ENCODE data around the gene NPW. TPM values are rescaled to one million over a fixed set of nuclear protein-coding genes. Genes with fewer than 3 reads are reported as not detected.

Gene NPW
- total RNA-seq, 1 donor: not detected

GRCh38 chr16:2058420-2058819, 38.8 kb downstream of the NPW start:
- Histone ChIP-seq H4K20me1 (ENCODE audit: insufficient read depth, low read length) (peaks cover 12% of the 10 kb centered on the region), H3K9me3 (ENCODE audit: low read depth, low read length) (no peaks in the 10 kb centered on the region), H3K27me3 (ENCODE audit: insufficient read depth, low read length) (no peaks in the 10 kb centered on the region), H3K27ac (ENCODE audit: low read depth, low read length) (no peak overlapping the region), H2AFZ (ENCODE audit: low read length) (no peak overlapping the region), H3K4me2 (ENCODE audit: insufficient read depth, low read length) (no peak overlapping the region), H3K4me1 (ENCODE audit: insufficient read depth, low read length) (no peaks in the 10 kb centered on the region), H3K79me2 (ENCODE audit: insufficient read depth, low read length) (peaks cover 2% of the 10 kb centered on the region), H3K36me3 (ENCODE audit: insufficient read depth, low read length) (peaks cover 32% of the 10 kb centered on the region), H3K4me3 (ENCODE audit: insufficient read depth, low read length) (no peak overlapping the region)
- no peak for TF ChIP-seq CTCF (IDR thresholded peaks at IDR 0.05; ENCODE audit: extremely low read depth, low read depth, low read length)
- no peak for DNase-seq (ENCODE audit: insufficient read length, low spot score, missing footprints)

- H3K79me2 ChIP-seq (ENCODE audit: insufficient read depth, low read length): peaks cover 2% of the 10 kb centered on the region
- DNase-seq (ENCODE audit: insufficient read length, low spot score, missing footprints): no peak
- H3K27me3 ChIP-seq (ENCODE audit: insufficient read depth, low read length): no peaks in the 10 kb centered on the region
- H3K9me3 ChIP-seq (ENCODE audit: low read depth, low read length): no peaks in the 10 kb centered on the region
- no peaks in the 10 kb centered on the region for H3K4me1 ChIP-seq (ENCODE audit: insufficient read depth, low read length)
- H3K27ac ChIP-seq (ENCODE audit: low read depth, low read length): no peak overlapping the region
- peaks cover 11% of the 10 kb centered on the region for H4K20me1 ChIP-seq (ENCODE audit: insufficient read depth, low read length)
- no peak overlapping the region for H2AFZ ChIP-seq (ENCODE audit: low read length)
- no peak for TF ChIP-seq CTCF (IDR thresholded peaks at IDR 0.05; ENCODE audit: extremely low read depth, low read depth, low read length)
- H3K4me2 ChIP-seq (ENCODE audit: insufficient read depth, low read length): no peak overlapping the region
- H3K4me3 ChIP-seq (ENCODE audit: insufficient read depth, low read length): no peak overlapping the region
- peaks cover 30% of the 10 kb centered on the region for H3K36me3 ChIP-seq (ENCODE audit: insufficient read depth, low read length)
Observed at GRCh38 chr16:2058872-2059271, 39.3 kb downstream of the NPW start.

- Histone ChIP-seq H3K36me3 (ENCODE audit: insufficient read depth, low read length) (peaks cover 30% of the 10 kb centered on the region), H2AFZ (ENCODE audit: low read length) (no peak overlapping the region), H3K4me1 (ENCODE audit: insufficient read depth, low read length) (no peaks in the 10 kb centered on the region), H3K27ac (ENCODE audit: low read depth, low read length) (no peak overlapping the region), H3K79me2 (ENCODE audit: insufficient read depth, low read length) (peaks cover 2% of the 10 kb centered on the region), H3K27me3 (ENCODE audit: insufficient read depth, low read length) (no peaks in the 10 kb centered on the region), H3K9me3 (ENCODE audit: low read depth, low read length) (no peaks in the 10 kb centered on the region), H3K4me2 (ENCODE audit: insufficient read depth, low read length) (no peak overlapping the region), H4K20me1 (ENCODE audit: insufficient read depth, low read length) (peaks cover 8% of the 10 kb centered on the region), H3K4me3 (ENCODE audit: insufficient read depth, low read length) (no peak overlapping the region)
- DNase-seq (ENCODE audit: insufficient read length, low spot score, missing footprints): no peak
- no peak for TF ChIP-seq CTCF (IDR thresholded peaks at IDR 0.05; ENCODE audit: extremely low read depth, low read depth, low read length)
Observed at GRCh38 chr16:2060346-2060745, 40.8 kb downstream of the NPW start.

GRCh38 chr16:2061023-2061422, 41.4 kb downstream of the NPW start:
- no peak overlapping the region for H3K4me3 ChIP-seq (ENCODE audit: insufficient read depth, low read length)
- no peaks in the 10 kb centered on the region for H3K27me3 ChIP-seq (ENCODE audit: insufficient read depth, low read length)
- no peak overlapping the region for H3K27ac ChIP-seq (ENCODE audit: low read depth, low read length)
- H2AFZ ChIP-seq (ENCODE audit: low read length): no peak overlapping the region
- H3K36me3 ChIP-seq (ENCODE audit: insufficient read depth, low read length): peaks cover 37% of the 10 kb centered on the region
- no peak for DNase-seq (ENCODE audit: insufficient read length, low spot score, missing footprints)
- H4K20me1 ChIP-seq (ENCODE audit: insufficient read depth, low read length): peaks cover 5% of the 10 kb centered on the region
- no peaks in the 10 kb centered on the region for H3K9me3 ChIP-seq (ENCODE audit: low read depth, low read length)
- peaks cover under 1% of the 10 kb centered on the region for H3K79me2 ChIP-seq (ENCODE audit: insufficient read depth, low read length)
- TF ChIP-seq CTCF (IDR thresholded peaks at IDR 0.05; ENCODE audit: extremely low read depth, low read depth, low read length): no peak
- H3K4me1 ChIP-seq (ENCODE audit: insufficient read depth, low read length): no peaks in the 10 kb centered on the region
- no peak overlapping the region for H3K4me2 ChIP-seq (ENCODE audit: insufficient read depth, low read length)
